HPDE6-E6E7 (cell line): Measurements from ENCODE around the gene FASN.

ENCODE experiments used
- DNase-seq: peaks from one replicate; pipeline ENCODE4 v3.0.0; 2011; ENCODE audit warnings: missing footprints; ENCODE audit errors: extremely low spot score

Gene FASN

GRCh38 chr17:82076785-82077591 lies 21.0 kb downstream of the FASN start:
- no peak for DNase-seq

- DNase-seq = no peak
Measured at GRCh38 chr17:82076018-82076784, 21.8 kb downstream of the FASN start.

- DNase-seq = peak; percentile 29
Measured at GRCh38 chr17:82073446-82073845, 24.6 kb downstream of the FASN start.

GRCh38 chr17:82072827-82073226 lies 25.2 kb downstream of the FASN start:
- DNase-seq = no peak

- no peak for DNase-seq
Measured at GRCh38 chr17:82070611-82071010, 27.4 kb downstream of the FASN start.

- peak; percentile 54 for DNase-seq
Measured at GRCh38 chr17:82065638-82066303, 32.3 kb downstream of the FASN start, which contains the start of gene DUS1L. TSS of gene DUS1L (minus strand) at chr17:82065804. CDS start at chr17:82065059, 745 bp downstream.

- DNase-seq = peak; percentile 33
Measured at GRCh38 chr17:82065193-82065637, 32.8 kb downstream of the FASN start.

- DNase-seq = peak; percentile 57
Measured at GRCh38 chr17:82064433-82065192, 33.4 kb downstream of the FASN start.

- no peak for DNase-seq
Measured at GRCh38 chr17:82063424-82064415, 34.3 kb downstream of the FASN start.

- DNase-seq = no peak
Measured at GRCh38 chr17:82062984-82063368, 35.1 kb downstream of the FASN start.

- no peak for DNase-seq
Measured at GRCh38 chr17:82062076-82062983, 35.7 kb downstream of the FASN start.

GRCh38 chr17:82061047-82061925 lies 36.8 kb downstream of the FASN start:
- DNase-seq = no peak

- no peak for DNase-seq
Measured at GRCh38 chr17:82060614-82061013, 37.4 kb downstream of the FASN start.

GRCh38 chr17:82060001-82060380 lies 38.0 kb downstream of the FASN start:
- DNase-seq = no peak

- DNase-seq = no peak
Measured at GRCh38 chr17:82059272-82060000, 38.6 kb downstream of the FASN start.

- DNase-seq = no peak
Measured at GRCh38 chr17:82058855-82059249, 39.2 kb downstream of the FASN start.

- no peak for DNase-seq
Measured at GRCh38 chr17:82058230-82058854, 39.7 kb downstream of the FASN start.
